Upper lobe of left lung (tissue), 6 donors: ENCODE data around the gene NRDE2. TPM values are rescaled to one million over a fixed set of nuclear protein-coding genes. Genes with fewer than 3 reads are reported as not detected.
A peak's percentile ranks its signal among the peaks of the same experiment; 100 is the strongest.

Experiments
- ATAC-seq, 2 donors: fragments of 200-7000 bp; cut with Tn5 transposase; one replicate each; pipeline ENCODE4 v1.9.1; 2022; ENCODE audit warnings: mild to moderate bottlenecking in 2 of 2, moderate library complexity in 2 of 2; ENCODE audit not compliant: low FRiP score in 2 of 2
- DNase-seq, 2 donors: peaks; one replicate each; pipeline ENCODE4 v3.0.0-alpha.2; 2019 to 2020
- H3K27ac ChIP-seq, 4 donors: fragments of 200-600 bp; sonication (generic); one replicate each; pipeline ENCODE4 v1.5.1; 2016 to 2019
- H3K27me3 ChIP-seq, 4 donors: fragments of 200-600 bp; sonication (generic); one replicate each; pipeline ENCODE4 v1.5.1; 2017 to 2019
- H3K36me3 ChIP-seq, 4 donors: fragments of 200-600 bp; sonication (generic); one replicate each; pipeline ENCODE4 v1.5.1; 2016 to 2019
- H3K4me1 ChIP-seq, 4 donors: fragments of 200-600 bp; sonication (generic); one replicate each; pipeline ENCODE4 v1.5.1; 2018 to 2019
- H3K4me3 ChIP-seq, 4 donors: fragments of 200-600 bp; sonication (generic); one replicate each; pipeline ENCODE4 v1.5.1; 2017 to 2019; ENCODE audit warnings: mild to moderate bottlenecking in 2 of 4, moderate library complexity in 1 of 4
- H3K9me3 ChIP-seq, 4 donors: fragments of 200-600 bp; sonication (generic); one replicate each; pipeline ENCODE4 v1.5.1; 2018 to 2019
- EP300 ChIP-seq, 4 donors: sonication (generic); formaldehyde crosslinking; IDR thresholded peaks; one replicate each; pipeline ENCODE4 v1.5.1; 2017; ENCODE audit warnings: antibody characterized with exemption in 4 of 4, control low read depth in 2 of 4
- POLR2A ChIP-seq, 4 donors: fragments of 450-650 bp; IDR thresholded peaks; one replicate each; pipeline ENCODE4 v1.5.1; 2016 to 2017; ENCODE audit warnings: antibody characterized with exemption in 4 of 4, mild to moderate bottlenecking in 2 of 4
- POLR2AphosphoS5 ChIP-seq, 2 donors: sonication (generic); formaldehyde crosslinking; IDR thresholded peaks; one replicate each; pipeline ENCODE4 v1.5.1; 2017; ENCODE audit warnings: antibody characterized with exemption in 2 of 2
- WGBS, 2 donors: methylation state at CpG; one replicate each; pipeline ENCODE4 v1.1.5; 2017 to 2018; 5-methylcytosine and 5-hydroxymethylcytosine counted together
- total RNA-seq, 6 donors: library from RNA; depleted of rRNA in 4 of 6; stranded (reverse); fragments of >200 nt in 4 of 6; gene quantifications; one replicate each; pipeline versions ENCODE4 v1.1.0 to v1.2.1, GENCODE V29; 2016 to 2021
- TF ChIP-seq, protein P1 (sequence below), 6 experiments: fragments of 450-650 bp in 4 of 6; fragments of 200-600 bp in 2 of 6; sonication (generic) in 2 of 6; IDR thresholded peaks; one replicate each; pipeline ENCODE4 v1.5.1; 2016 to 2019; ENCODE audit warnings: antibody characterized with exemption in 6 of 6
- donor health status: DM: no; HTN: no; CAD: no; lungs with moderate emphysema.
- donor health status: DM: no; HTN: yes; CAD: no; lungs with severe emphysema.

Gene NRDE2, protein sequence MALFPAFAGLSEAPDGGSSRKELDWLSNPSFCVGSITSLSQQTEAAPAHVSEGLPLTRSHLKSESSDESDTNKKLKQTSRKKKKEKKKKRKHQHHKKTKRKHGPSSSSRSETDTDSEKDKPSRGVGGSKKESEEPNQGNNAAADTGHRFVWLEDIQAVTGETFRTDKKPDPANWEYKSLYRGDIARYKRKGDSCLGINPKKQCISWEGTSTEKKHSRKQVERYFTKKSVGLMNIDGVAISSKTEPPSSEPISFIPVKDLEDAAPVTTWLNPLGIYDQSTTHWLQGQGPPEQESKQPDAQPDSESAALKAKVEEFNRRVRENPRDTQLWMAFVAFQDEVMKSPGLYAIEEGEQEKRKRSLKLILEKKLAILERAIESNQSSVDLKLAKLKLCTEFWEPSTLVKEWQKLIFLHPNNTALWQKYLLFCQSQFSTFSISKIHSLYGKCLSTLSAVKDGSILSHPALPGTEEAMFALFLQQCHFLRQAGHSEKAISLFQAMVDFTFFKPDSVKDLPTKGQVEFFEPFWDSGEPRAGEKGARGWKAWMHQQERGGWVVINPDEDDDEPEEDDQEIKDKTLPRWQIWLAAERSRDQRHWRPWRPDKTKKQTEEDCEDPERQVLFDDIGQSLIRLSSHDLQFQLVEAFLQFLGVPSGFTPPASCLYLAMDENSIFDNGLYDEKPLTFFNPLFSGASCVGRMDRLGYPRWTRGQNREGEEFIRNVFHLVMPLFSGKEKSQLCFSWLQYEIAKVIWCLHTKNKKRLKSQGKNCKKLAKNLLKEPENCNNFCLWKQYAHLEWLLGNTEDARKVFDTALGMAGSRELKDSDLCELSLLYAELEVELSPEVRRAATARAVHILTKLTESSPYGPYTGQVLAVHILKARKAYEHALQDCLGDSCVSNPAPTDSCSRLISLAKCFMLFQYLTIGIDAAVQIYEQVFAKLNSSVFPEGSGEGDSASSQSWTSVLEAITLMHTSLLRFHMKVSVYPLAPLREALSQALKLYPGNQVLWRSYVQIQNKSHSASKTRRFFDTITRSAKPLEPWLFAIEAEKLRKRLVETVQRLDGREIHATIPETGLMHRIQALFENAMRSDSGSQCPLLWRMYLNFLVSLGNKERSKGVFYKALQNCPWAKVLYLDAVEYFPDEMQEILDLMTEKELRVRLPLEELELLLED
- 10 to 100 TPM; 12.0 to 51.3 (median 20.3) TPM for total RNA-seq

DNA sequence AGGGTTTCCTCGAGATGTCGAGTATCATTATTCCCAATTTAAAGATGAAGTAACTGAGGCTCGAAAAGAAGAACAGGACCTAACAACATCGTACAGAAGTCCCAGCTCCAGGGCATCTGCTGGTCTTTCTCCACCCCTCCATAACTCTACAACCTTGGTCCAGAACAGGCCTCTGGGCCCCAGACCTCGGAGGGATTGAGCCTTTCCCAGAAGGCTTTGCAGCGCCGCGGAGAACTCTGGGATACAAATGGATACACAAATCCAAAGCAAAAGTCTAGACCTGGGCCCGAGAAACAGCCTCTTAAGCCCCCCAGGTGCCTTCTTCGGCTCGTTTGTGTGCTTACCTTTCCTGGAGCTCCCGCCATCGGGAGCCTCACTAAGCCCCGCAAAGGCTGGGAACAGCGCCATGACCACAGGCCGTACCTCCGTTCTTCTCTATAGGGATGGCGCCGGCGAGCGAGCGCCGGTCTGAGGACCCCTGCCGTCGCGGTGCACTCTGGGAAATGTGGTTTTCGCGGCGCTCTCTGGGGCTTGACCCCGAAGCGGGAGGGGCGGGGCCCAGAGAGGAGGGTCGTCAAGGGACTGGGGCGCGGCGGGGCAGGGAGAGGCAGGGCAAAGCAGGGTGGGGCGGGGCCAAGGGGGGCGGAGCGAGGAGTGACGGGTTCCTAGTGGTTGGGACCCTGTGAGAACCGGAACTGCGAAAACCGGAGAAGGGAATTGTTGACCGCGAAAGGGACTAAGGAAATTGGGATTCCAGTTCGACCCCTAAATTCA, at the start of gene NRDE2:
Gene NRDE2, minus strand, starts transcription at position 445 of the 774 bp plus-strand sequence. Its CDS starts 37 bp downstream, at position 408.
- H3K36me3 ChIP-seq, result no peaks in the 10 kb centered on the region
- 5 to 9% methylated on average over 20 to 46 of the region's 46 CpGs for WGBS, 2 donors
- ATAC-seq (peak; percentile 100), DNase-seq (peak; percentile 99 to 100)
- no peaks in the 10 kb centered on the region for H3K9me3 ChIP-seq
- TF ChIP-seq POLR2AphosphoS5 (IDR thresholded peaks at IDR 0.05) (peak; percentile 52 to 65), POLR2A (IDR thresholded peaks at IDR 0.05) (peak in 3 of 4 donors; percentile 28 to 64 (median 56)), EP300 (IDR thresholded peaks at IDR 0.05) (no peak)
- TF ChIP-seq, protein P1, sequence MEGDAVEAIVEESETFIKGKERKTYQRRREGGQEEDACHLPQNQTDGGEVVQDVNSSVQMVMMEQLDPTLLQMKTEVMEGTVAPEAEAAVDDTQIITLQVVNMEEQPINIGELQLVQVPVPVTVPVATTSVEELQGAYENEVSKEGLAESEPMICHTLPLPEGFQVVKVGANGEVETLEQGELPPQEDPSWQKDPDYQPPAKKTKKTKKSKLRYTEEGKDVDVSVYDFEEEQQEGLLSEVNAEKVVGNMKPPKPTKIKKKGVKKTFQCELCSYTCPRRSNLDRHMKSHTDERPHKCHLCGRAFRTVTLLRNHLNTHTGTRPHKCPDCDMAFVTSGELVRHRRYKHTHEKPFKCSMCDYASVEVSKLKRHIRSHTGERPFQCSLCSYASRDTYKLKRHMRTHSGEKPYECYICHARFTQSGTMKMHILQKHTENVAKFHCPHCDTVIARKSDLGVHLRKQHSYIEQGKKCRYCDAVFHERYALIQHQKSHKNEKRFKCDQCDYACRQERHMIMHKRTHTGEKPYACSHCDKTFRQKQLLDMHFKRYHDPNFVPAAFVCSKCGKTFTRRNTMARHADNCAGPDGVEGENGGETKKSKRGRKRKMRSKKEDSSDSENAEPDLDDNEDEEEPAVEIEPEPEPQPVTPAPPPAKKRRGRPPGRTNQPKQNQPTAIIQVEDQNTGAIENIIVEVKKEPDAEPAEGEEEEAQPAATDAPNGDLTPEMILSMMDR (IDR thresholded peaks at IDR 0.05), result peak in 1 of 6 experiments; percentile 15
- H3K27ac ChIP-seq, result peak within 1 kb of the TSS; percentile 74 to 90 (median 88)
- peaks cover 7 to 14% (median 8%) of the 10 kb centered on the region in 4 donors for H3K4me1 ChIP-seq
- H3K27me3 ChIP-seq, result no peaks in the 10 kb centered on the region
- peak within 1 kb of the TSS; percentile 52 to 81 (median 64) for H3K4me3 ChIP-seq

DNA sequence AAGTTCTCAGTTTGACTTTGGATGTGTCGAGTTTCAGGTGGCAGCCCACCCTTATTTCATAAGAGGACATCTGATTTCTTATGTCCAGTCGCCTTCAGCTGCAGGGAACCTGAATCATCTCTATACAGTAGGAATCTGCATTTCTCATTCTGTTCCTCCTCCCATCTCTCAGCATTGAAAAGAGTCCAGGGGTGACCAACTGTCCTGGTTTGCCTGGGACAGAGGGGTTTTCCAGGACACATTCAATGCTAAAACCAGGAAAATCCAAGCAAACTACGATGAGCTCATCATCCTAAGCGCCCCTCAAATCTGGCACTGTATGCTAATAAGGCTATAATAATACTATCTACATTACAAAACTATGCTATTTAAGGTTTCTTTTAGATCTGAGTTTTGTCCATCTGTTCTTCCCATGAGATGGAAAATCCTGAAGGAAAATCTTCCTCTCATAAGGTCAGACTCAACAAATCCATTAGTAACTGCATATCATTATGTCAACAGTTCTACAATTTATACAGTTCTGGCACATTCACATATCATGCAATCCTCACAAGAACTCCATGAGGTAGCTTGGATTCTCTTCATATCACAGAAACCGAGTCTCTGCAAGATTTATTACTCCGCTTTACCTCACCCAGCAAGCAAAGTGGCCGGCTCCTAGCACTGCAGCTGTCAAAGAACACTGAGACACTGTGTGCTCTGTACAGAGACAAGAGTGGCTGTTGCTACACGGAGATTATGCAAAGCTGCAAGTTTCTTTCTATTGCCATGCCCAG, 49.5 kb upstream of the NRDE2 start:
- DNase-seq, result peak in 1 of 2 donors; percentile 57
- 70 to 79% methylated on average over 8 of the region's 8 CpGs for WGBS, 2 donors
- ATAC-seq, result no peak
- peak overlapping the region in 2 of 4 donors; percentile 55 to 67 for H3K4me3 ChIP-seq
- H3K4me1 ChIP-seq, result peaks cover 9 to 28% (median 22%) of the 10 kb centered on the region in 4 donors
- H3K27ac ChIP-seq, result peak overlapping the region; percentile 99 to 100 (median 99)
- TF ChIP-seq, protein P1 (IDR thresholded peaks at IDR 0.05), result no peak
- peak in 1 of 4 donors; percentile 18 for TF ChIP-seq POLR2A (IDR thresholded peaks at IDR 0.05)
- H3K36me3 ChIP-seq, result no peaks in the 10 kb centered on the region
- no peaks in the 10 kb centered on the region for H3K9me3 ChIP-seq
- H3K27me3 ChIP-seq, result no peaks in the 10 kb centered on the region

DNA sequence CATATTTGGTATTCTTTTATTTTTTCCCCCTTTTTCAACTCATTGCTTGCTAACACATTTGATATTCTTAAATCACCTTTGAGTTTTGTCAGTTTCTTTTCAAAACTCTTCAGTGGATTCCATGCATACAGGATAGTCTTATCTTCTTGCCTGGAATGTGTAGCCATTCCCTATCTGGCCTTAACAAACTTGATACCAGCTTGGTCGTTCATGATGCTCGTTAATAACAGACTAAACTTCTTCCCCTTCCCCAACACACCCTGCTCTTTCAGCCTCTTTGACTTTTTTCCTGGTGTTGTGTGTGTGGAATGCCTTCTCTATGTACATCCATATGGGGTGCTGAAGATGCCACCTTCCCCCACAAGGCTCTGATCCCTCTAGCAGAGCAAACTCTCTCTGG, 47.4 kb upstream of the NRDE2 start:
- peaks cover 9 to 17% (median 12%) of the 10 kb centered on the region in 4 donors for H3K4me1 ChIP-seq
- H3K27ac ChIP-seq, result no peak overlapping the region
- 77 to 78% methylated on average over 2 of the region's 2 CpGs for whole genome bisulfite sequencing, 2 donors
- no peaks in the 10 kb centered on the region for H3K9me3 ChIP-seq
- ATAC-seq (no peak), DNase-seq (no peak)
- TF ChIP-seq, protein P1 (IDR thresholded peaks at IDR 0.05), result no peak
- TF ChIP-seq EP300 (IDR thresholded peaks at IDR 0.05) (no peak), POLR2AphosphoS5 (IDR thresholded peaks at IDR 0.05) (no peak), POLR2A (IDR thresholded peaks at IDR 0.05) (no peak)
- no peaks in the 10 kb centered on the region for H3K36me3 ChIP-seq
- no peaks in the 10 kb centered on the region for H3K27me3 ChIP-seq
- no peak overlapping the region for H3K4me3 ChIP-seq
